Mesenchymal stem cell (in vitro differentiated cells and primary cell): ENCODE data around the gene SAMSN1.

Source experiments
- DNase-seq: peaks from one replicate; pipeline ENCODE4 v3.0.0-alpha.2; 2013
- H2AFZ ChIP-seq: one replicate; pipeline ENCODE4 v1.6.1; 2013; ENCODE audit warnings: low read depth, mild to moderate bottlenecking, control low read depth, inconsistent platforms, low read length, moderate library complexity
- H2AK5ac ChIP-seq: 2 replicates; pipeline ENCODE4 v1.6.1; 2013; ENCODE audit warnings: low read length, moderate library complexity, mild to moderate bottlenecking, inconsistent platforms; ENCODE audit not compliant: severe bottlenecking
- H2BK120ac ChIP-seq: one replicate; pipeline ENCODE4 v1.6.1; 2013; ENCODE audit warnings: low read depth, mild to moderate bottlenecking, inconsistent platforms, low read length, moderate library complexity
- H2BK12ac ChIP-seq, 2 experiments: one replicate each; pipeline ENCODE4 v1.6.1; 2013; ENCODE audit warnings: inconsistent platforms in 2 of 2, low read length in 2 of 2, mild to moderate bottlenecking in 2 of 2, moderate library complexity in 2 of 2, control low read depth in 1 of 2
- H2BK15ac ChIP-seq: one replicate; pipeline ENCODE4 v1.6.1; 2013; ENCODE audit warnings: mild to moderate bottlenecking, low read depth, inconsistent platforms; ENCODE audit not compliant: poor library complexity, severe bottlenecking
- H2BK5ac ChIP-seq: 2 replicates; pipeline ENCODE4 v1.6.1; 2013; ENCODE audit warnings: low read depth, mild to moderate bottlenecking, low read length, control low read depth, inconsistent platforms; ENCODE audit not compliant: poor library complexity, severe bottlenecking
- H3K14ac ChIP-seq, 2 experiments: one replicate each; pipeline ENCODE4 v1.6.1; 2013; ENCODE audit warnings: inconsistent platforms in 2 of 2, low read length in 2 of 2, control low read depth in 1 of 2, mild to moderate bottlenecking in 1 of 2, moderate library complexity in 1 of 2
- H3K18ac ChIP-seq, 2 experiments: one replicate each; pipeline ENCODE4 v1.6.1; 2013; ENCODE audit warnings: inconsistent platforms in 2 of 2, low read length in 2 of 2, control low read depth in 1 of 2, low read depth in 1 of 2, mild to moderate bottlenecking in 1 of 2
- H3K23ac ChIP-seq, 2 experiments: one replicate each; pipeline ENCODE4 v1.6.1; 2013; ENCODE audit warnings: inconsistent platforms in 2 of 2, low read length in 2 of 2, mild to moderate bottlenecking in 2 of 2, moderate library complexity in 2 of 2, control low read depth in 1 of 2
- H3K27ac ChIP-seq: 2 replicates; pipeline ENCODE4 v1.5.1; 2013; ENCODE audit warnings: mild to moderate bottlenecking, moderate library complexity, low read length, control low read depth, inconsistent platforms; ENCODE audit not compliant: poor library complexity, severe bottlenecking
- H3K27me3 ChIP-seq, 2 experiments: 2 replicates each; pipeline versions ENCODE4 v1.6.1 to v1.7.0; 2013; ENCODE audit warnings: low read length in 2 of 2, mild to moderate bottlenecking in 2 of 2, moderate library complexity in 2 of 2, control low read depth in 1 of 2, inconsistent platforms in 1 of 2; ENCODE audit not compliant: control insufficient read depth in 1 of 2, insufficient read depth in 1 of 2
- H3K36me3 ChIP-seq, 2 experiments: 2 replicates each; pipeline versions ENCODE4 v1.6.1 to v1.7.0; 2013; ENCODE audit warnings: low read length in 2 of 2, control low read depth in 1 of 2, inconsistent platforms in 1 of 2, low read depth in 1 of 2, mild to moderate bottlenecking in 1 of 2; ENCODE audit not compliant: insufficient read depth in 2 of 2, control insufficient read depth in 1 of 2
- H3K4ac ChIP-seq, 2 experiments: one replicate each; pipeline ENCODE4 v1.6.1; 2013; ENCODE audit warnings: inconsistent platforms in 2 of 2, low read length in 2 of 2, mild to moderate bottlenecking in 2 of 2, moderate library complexity in 2 of 2, control low read depth in 1 of 2, low read depth in 1 of 2
- H3K4me1 ChIP-seq: 2 replicates; pipeline ENCODE4 v1.6.1; 2013; ENCODE audit warnings: low read depth, low read length, control low read depth; ENCODE audit not compliant: control insufficient read depth, insufficient read depth
- H3K4me2 ChIP-seq: 2 replicates; pipeline ENCODE4 v1.6.1; 2013; ENCODE audit warnings: low read length, mild to moderate bottlenecking, inconsistent platforms; ENCODE audit not compliant: poor library complexity, severe bottlenecking
- H3K4me3 ChIP-seq, 2 experiments: 2 replicates each; pipeline versions ENCODE4 v1.5.1 to v1.7.0; 2013; ENCODE audit warnings: low read length in 2 of 2, mild to moderate bottlenecking in 2 of 2, control low read depth in 1 of 2, low read depth in 1 of 2; ENCODE audit not compliant: insufficient read depth in 1 of 2
- H3K79me1 ChIP-seq: replicated peaks from 2 replicates; pipeline ENCODE4 v1.6.1; 2013; ENCODE audit warnings: mild to moderate bottlenecking, control low read depth, low read length, inconsistent platforms; ENCODE audit not compliant: poor library complexity, severe bottlenecking
- H3K9ac ChIP-seq: 2 replicates; pipeline ENCODE4 v1.7.0; 2013; ENCODE audit warnings: mild to moderate bottlenecking, low read length, moderate library complexity
- H3K9me3 ChIP-seq: 2 replicates; pipeline ENCODE4 v1.7.0; 2013; ENCODE audit warnings: mild to moderate bottlenecking, low read length; ENCODE audit not compliant: control insufficient read depth
- H4K8ac ChIP-seq: one replicate; pipeline ENCODE4 v1.6.1; 2013; ENCODE audit warnings: inconsistent platforms, mild to moderate bottlenecking, low read length, moderate library complexity
- H4K91ac ChIP-seq: one replicate; pipeline ENCODE4 v1.6.1; 2013; ENCODE audit warnings: mild to moderate bottlenecking, low read length, inconsistent platforms
- WGBS: methylation state at CpG from one replicate; pipeline ENCODE4 v1.1.7; 2013; ENCODE audit warnings: mixed read lengths; 5-methylcytosine and 5-hydroxymethylcytosine counted together

Gene SAMSN1

DNA sequence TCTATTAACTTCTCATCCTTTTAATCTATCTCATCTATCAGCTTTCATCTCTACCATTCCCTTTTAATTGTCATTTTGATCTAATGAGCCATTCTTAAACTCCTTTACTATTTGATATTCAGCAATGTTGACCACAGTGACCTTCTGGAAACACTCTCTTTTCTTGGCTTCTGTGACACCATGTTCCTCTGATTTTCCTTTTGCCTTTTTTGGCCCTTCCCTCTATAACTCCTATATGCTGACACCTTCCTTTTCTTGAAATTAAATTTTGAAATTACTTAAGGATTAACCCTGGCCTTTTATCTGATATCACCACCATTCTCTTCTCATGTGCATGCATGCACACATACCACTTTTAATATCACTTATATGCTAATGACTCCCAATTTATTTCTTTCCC lies 41.2 kb upstream of the SAMSN1 start:
- no peak overlapping the region for H3K27ac ChIP-seq

DNA sequence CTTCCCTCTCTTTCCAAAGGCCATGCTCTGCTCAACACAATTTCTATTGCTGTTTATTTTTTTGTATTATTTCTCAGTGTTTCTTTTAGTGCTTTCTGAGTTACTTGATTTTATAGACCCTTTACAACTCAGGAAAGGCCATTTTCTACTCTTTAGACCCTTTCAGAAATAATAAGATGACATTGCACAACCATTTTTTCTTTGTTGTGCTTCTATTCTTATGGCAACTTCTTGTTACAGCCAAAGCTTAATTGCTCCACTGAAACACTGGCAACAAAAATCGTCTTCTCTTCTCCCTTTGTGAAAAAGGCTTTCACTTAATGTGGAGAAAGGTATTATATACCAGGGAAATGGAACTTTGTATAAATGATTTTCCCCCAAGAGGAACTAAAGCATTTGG lies 39.0 kb upstream of the SAMSN1 start:
- Histone ChIP-seq H2BK120ac (no peak overlapping the region), H2AK5ac (no peak overlapping the region), H3K4ac (no peak overlapping the region), H4K91ac (no peak overlapping the region), H3K23ac (no peak overlapping the region), H4K8ac (no peak overlapping the region), H2BK12ac (no peak overlapping the region), H3K18ac (no peak overlapping the region), H2BK15ac (no peak overlapping the region), H3K27ac (no peak overlapping the region), H2AFZ (no peak overlapping the region), H3K27me3 (no peaks in the 10 kb centered on the region), H3K9me3 (no peaks in the 10 kb centered on the region), H3K9ac (no peak overlapping the region), H3K4me1 (no peaks in the 10 kb centered on the region), H3K79me1 (no peaks in the 10 kb centered on the region), H3K36me3 (no peaks in the 10 kb centered on the region), H3K14ac (no peak overlapping the region), H3K4me2 (no peak overlapping the region), H2BK5ac (no peak overlapping the region), H3K4me3 (no peak overlapping the region)
- no peak for DNase-seq
- no CpG with 5 or more reads among the region's 1 CpG for WGBS

More for the DNA sequence above, 41.2 kb upstream of the SAMSN1 start:
- no peak overlapping the region for H3K18ac ChIP-seq
- H2BK15ac ChIP-seq = no peak overlapping the region
- no peak overlapping the region for H2BK120ac ChIP-seq
- H3K4ac ChIP-seq = no peak overlapping the region
- H2AFZ ChIP-seq = no peak overlapping the region
- H3K36me3 ChIP-seq = no peaks in the 10 kb centered on the region
- DNase-seq = no peak
- no peak overlapping the region for H3K14ac ChIP-seq
- H3K27me3 ChIP-seq = no peaks in the 10 kb centered on the region
- no peak overlapping the region for H4K8ac ChIP-seq
- no peak overlapping the region for H2AK5ac ChIP-seq
- H3K23ac ChIP-seq = no peak overlapping the region
- no peak overlapping the region for H3K4me2 ChIP-seq
- H4K91ac ChIP-seq = no peak overlapping the region
- no peak overlapping the region for H3K4me3 ChIP-seq
- H3K4me1 ChIP-seq = no peaks in the 10 kb centered on the region
- no peak overlapping the region for H2BK12ac ChIP-seq
- no peak overlapping the region for H3K9ac ChIP-seq
- no peak overlapping the region for H2BK5ac ChIP-seq
- H3K9me3 ChIP-seq = no peaks in the 10 kb centered on the region
- no peaks in the 10 kb centered on the region for H3K79me1 ChIP-seq

DNA sequence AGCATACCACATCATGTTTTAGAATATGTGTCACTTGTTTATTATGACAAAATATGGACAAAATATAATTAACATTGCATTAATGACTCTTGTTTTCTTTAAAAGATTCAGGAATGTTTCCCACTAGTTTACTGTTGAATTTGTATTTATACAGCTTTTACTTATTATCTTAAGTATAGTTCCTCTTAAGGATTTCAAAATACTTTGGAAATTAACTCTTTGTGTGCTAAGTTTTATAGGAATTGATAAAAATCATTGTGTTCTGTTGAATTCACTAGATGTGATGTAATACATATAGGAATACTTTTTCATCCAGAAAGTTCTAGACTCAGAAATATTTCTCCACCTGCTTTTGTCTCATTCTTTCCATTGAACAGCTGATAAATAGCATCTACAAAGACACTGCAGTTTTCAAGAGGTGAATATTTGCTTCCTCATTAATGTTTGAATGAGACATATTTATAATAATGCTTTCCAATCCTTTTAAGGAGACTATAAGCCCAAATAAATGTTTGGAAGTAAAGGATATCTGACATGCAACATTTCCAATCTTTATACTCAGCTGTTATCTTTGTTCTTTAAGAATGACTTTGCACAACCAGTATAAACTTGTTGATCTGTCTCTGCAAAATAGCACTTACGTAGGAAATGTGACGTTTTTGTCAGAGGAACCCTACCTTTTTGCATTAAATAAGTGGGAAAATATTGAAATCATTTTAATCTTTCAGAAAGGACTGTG lies 38.4 kb upstream of the SAMSN1 start:
- H2BK15ac ChIP-seq = no peak overlapping the region
- H3K4ac ChIP-seq = no peak overlapping the region
- no peaks in the 10 kb centered on the region for H3K27me3 ChIP-seq
- no peak overlapping the region for H3K9ac ChIP-seq
- no peak overlapping the region for H3K4me2 ChIP-seq
- H3K36me3 ChIP-seq = no peaks in the 10 kb centered on the region
- H2AFZ ChIP-seq = no peak overlapping the region
- no peaks in the 10 kb centered on the region for H3K9me3 ChIP-seq
- no peak overlapping the region for H2BK5ac ChIP-seq
- no peak overlapping the region for H4K91ac ChIP-seq
- H2BK12ac ChIP-seq = no peak overlapping the region
- no peak overlapping the region for H3K23ac ChIP-seq
- no peak overlapping the region for H2BK120ac ChIP-seq
- no peaks in the 10 kb centered on the region for H3K79me1 ChIP-seq
- no peaks in the 10 kb centered on the region for H3K4me1 ChIP-seq
- no CpG with 5 or more reads among the region's 2 CpGs for WGBS
- no peak overlapping the region for H3K14ac ChIP-seq
- no peak overlapping the region for H3K27ac ChIP-seq
- H2AK5ac ChIP-seq = no peak overlapping the region
- no peak overlapping the region for H3K18ac ChIP-seq
- DNase-seq = no peak
- H4K8ac ChIP-seq = no peak overlapping the region
- H3K4me3 ChIP-seq = no peak overlapping the region

DNA sequence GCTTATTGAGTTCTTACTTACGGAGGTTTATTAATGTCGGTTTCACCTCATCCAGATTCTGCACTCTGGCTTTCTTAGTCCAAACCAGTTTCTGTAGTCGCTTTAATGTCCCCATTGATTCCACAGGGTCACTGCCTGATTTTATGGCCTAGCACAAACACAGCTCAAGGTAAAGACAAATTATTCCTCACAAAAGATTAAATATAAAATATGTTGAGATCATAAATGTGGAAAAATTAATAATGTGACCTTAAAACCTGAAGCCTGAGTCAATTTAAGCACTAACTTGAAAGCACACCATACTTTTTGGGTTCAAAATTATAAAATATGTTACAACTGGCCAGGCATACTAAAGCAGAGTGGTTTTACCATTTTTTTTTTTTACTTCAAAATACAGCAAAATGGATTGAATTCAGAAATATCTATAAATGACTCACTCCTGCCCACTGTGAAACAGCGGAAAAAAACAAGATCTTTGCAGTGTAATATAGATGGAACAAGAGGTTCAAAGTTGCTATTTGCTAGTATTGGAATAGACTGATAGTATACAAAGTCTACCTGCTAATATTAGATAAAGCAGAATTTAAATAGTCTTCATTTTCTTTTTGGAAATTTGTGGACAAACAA lies 37.6 kb upstream of the SAMSN1 start:
- Histone ChIP-seq H3K4ac (no peak overlapping the region), H3K27ac (no peak overlapping the region), H2AK5ac (no peak overlapping the region), H2BK12ac (no peak overlapping the region), H3K4me3 (no peak overlapping the region), H2BK15ac (no peak overlapping the region), H3K23ac (no peak overlapping the region), H3K14ac (no peak overlapping the region), H3K4me2 (no peak overlapping the region), H3K36me3 (no peaks in the 10 kb centered on the region), H2BK120ac (no peak overlapping the region), H4K8ac (no peak overlapping the region), H4K91ac (no peak overlapping the region), H3K4me1 (no peaks in the 10 kb centered on the region), H3K79me1 (no peaks in the 10 kb centered on the region), H3K9ac (no peak overlapping the region), H3K27me3 (no peaks in the 10 kb centered on the region), H2AFZ (no peak overlapping the region), H2BK5ac (no peak overlapping the region), H3K9me3 (no peaks in the 10 kb centered on the region), H3K18ac (no peak overlapping the region)
- WGBS = 100% methylated on average over 3 of the region's 4 CpGs
- DNase-seq = no peak
